AML-193 (cell line): ENCODE measurements around the gene ACAA1.
"Not testable (repeated sequence)": the region's sequence is repeated elsewhere in the genome, so short reads cannot be mapped to it uniquely, and the experiment has no call there.

Source experiments
- DNase-seq, 2 experiments: peaks; one replicate each; lab custom pipeline; 2025; lab: John Stamatoyannopoulos, UW

Gene ACAA1

GRCh38 chr3:38135621-38136277 lies 1.2 kb downstream of the ACAA1 start:
- peak; percentile 51 to 52 for DNase-seq

GRCh38 chr3:38134517-38135143 lies 2.3 kb downstream of the ACAA1 start:
- not testable (repeated sequence) for DNase-seq

DNA sequence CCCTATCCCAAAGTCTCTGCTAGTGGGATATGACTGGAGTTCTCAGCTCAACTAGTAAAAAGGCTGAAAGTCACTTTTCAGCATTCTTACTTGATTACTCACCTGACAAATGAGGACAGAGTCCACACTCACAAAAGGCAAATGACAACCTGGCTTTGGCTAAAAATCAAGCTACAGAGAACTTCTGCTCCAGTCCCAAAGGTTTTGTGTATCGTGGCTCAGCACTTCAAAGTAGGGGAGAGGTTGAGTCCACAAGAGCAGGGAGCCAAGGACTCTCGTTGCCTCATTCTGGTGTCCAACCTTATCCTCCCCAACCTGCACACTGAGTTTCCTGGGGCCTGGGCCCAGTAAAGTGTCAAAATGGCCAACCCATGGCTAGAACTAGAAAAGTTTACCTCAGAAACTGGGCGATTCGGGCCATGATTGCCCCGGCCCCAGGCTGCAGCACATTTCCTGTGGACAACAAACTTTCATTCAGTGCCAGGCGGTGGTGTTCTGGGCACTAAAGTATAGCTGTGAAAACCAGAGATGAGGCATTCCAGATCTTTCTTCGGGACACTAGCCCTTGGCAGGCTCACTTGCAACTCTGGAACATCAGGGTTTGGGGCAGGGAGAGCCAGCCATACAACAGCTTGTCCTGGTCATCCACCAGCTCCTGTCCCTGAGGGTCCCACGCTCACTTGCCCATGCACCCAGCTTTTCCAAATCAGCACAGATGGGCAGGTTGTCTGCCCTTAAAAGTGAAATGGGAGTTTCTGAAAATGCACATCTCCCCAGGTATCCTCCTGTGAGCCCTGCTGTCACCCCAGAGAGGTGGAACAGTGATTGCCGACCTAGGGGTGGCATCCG lies 3.1 kb downstream of the ACAA1 start:
- DNase-seq: no peak

- no peak for DNase-seq
Measured at GRCh38 chr3:38133209-38133556, 3.7 kb downstream of the ACAA1 start.

DNA sequence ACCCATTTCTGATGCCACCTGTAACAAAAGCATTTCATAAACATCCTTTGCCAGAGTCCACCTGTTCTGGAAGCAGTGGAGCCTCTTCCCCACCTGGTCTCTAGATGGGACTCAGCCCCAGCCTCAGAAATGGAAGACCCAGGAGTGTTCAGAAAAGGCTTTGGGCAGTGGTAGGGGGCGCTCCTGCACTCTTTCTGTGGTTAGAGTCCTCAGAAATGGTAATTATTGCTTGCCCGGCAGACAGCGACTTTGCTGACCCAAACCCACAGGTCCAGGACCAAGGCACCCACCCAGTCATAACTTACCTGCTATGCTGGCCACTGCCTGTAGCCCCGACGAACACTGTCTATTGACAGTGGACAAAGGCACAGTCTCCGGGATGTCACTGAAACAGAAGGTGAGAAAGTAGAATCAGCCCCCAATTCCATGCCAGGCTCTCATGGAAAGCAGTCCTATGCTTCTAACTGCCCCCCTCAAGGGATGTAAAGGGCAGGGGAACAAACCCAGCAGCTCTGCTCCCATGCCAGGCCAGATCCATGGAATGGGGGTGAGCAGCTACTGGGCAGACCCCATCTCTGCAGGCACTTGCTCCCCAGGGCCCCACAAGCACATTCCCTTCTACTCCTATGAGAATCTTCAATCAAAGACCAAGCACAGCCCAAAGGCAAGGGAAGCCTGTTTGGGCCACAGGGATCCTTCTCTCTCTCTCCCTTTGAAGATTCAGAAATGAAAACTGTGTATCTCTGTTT lies 5.1 kb downstream of the ACAA1 start:
- DNase-seq: peak; percentile 49 to 65

DNA sequence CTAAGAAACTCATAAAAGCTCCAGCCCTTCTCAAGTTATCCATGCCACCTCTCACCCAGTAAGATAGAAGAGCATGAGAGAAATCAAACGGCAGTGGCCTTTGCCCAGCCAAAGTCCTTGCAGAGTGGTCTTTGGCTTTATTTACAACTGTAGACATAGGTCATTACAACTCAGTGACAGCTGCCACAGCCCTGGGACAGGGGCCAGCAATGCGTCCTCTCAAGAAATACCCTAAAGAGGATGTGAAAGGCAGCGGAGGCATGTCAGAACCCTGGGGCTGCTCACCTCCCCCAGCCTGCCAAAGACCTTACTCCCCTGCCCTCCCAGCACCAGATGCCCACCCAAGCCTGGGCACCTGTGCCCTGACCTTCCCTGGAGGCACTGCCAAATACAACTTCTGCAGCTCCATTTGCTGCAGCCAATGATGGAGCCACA lies 6.3 kb downstream of the ACAA1 start:
- DNase-seq: no peak

DNA sequence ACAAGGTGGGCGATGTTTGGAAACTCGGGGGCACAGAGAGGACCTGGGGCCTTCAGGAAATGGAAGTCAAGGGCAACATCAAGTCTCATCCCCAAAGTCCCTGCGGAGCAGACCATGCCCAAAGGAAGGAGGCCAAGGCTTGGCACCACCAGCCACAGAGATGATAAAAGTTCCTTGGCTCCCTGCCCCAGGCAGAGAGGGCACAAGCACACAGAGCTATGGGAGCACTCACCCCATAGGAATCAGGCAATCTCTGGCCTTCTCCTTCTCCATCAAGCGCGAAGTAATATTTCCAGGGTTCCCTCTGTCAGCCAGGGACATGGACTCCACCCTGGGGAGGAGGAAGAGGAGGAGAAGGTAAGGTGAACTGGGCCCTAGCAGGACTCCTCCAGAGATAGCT lies 7.9 kb downstream of the ACAA1 start:
- no peak for DNase-seq

DNA sequence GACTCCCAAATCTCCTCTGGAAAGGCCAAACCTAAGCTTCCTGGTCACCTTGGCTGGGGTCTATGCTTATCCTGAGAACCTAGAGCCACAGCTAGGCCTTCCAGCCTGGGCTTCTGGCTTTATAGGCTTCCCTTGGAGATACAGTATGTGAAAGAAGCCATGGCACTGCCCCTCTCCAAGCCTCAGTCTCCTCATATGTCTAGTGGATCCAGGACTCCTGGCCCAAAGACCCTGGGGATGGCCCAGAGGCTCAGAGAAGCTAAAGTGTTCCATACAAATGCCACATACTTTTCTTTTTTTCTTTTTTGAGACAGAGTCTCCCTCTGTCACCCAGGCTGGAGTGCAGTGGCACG lies 8.6 kb downstream of the ACAA1 start:
- DNase-seq: no peak

DNA sequence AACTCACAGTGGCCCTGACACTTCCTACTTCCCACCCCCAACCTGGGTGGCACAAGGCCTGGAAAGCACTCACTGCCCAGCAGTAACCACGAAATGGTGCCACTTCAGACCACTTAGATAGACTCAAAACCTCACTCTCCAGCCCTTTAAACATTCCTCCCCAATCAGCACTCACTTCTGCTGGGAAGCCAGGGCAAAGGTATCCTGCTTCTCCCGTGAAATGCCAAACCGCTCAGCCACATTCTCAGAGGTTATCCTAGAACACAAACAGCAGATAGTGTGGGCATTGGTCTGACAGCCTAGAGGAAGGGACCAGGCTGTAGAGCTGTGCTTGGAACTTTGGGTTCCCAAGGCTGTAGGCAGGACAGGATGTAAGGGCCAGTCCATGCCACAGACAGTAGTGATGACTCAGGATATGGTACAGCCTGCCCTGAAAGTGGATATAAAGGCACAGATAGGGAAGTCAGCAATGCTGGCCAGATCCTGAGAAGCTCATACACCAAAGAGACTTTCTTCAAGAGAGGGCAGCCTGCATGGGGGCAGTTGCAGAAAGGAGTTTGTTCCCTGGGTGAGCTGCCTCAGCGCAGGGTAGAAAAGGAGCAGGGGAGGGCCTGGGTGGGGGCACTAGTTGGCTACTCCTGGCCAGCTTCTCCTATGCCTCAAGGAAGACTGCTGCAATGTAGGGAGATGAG lies 9.2 kb downstream of the ACAA1 start:
- no peak for DNase-seq

- DNase-seq: no peak
Measured at GRCh38 chr3:38126121-38126892, 10.6 kb downstream of the ACAA1 start.

DNA sequence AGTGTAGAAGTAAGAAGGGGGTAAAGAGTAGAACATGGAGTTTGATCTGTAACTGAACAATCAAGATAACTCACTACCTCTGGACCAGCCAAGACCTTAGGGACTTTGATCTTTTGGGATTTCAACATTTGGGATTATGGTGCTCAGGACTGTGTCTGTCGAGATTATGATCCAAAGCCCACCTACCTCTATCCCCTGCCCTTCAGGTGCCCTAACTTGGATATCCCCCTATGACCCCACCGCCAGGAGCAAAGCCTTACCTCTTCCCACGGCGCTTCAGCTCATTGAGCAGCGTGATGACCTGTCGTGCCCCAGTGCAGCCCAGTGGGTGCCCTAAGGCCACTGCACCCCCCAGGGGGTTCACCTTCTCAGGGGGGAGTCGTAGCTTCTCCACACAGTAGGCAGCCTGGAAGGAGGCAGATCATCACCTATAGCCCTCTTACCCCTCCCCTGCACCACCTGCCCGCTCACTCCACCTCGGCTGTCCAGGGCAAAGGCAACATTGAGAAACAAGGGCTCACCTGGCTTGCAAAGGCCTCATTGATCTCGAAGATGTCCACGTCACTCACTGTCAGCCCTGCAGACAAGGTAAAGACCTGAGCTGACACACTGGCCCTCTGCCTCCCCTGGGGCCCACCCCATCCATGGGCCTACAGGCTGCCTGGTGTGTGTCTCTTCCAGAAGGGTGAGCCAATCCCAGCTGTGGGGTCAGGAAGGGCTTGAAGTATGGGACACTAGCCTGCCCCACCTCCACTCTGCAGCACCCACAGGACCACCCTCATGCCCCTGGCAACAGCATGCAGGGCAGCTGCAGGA lies 11.4 kb downstream of the ACAA1 start:
- DNase-seq: no peak

- no peak for DNase-seq
Measured at GRCh38 chr3:38124324-38125122, 12.4 kb downstream of the ACAA1 start.

- DNase-seq: no peak
Measured at GRCh38 chr3:38122712-38123290, 14.1 kb downstream of the ACAA1 start.

DNA sequence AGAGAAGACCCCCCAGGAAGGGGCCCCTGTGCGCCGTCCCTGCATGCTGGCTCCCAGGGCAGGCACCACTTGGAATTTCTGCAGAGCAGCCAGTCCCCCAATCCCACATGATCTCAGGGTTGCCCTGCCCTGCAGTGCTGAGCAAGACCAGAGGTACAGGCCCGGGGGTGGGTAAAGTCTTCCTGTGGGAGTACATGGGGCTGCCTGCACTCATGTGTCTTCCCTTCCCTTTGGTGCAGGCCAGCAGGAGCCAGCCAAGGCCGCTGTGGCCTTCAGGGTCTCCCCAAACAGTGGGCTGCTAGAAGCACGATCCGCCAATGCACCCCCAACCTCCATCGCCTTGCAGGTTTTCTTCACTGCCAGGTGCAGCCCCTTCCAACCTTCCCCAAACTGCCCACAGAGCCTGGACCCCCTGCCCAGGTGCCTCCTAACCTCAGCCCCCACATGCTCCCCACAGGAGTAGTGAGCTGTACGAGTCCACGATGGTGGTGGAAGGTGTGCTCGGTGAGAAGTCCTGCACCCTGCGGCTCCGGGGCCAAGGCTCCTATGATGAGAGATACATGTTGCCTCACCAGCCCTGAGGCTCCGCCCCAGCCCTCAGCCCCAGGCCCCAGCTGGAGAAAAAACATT lies 15.0 kb downstream of the ACAA1 start:
- DNase-seq: no peak

GRCh38 chr3:38121451-38121831 lies 15.5 kb downstream of the ACAA1 start:
- no peak for DNase-seq

GRCh38 chr3:38120693-38121450 lies 16.1 kb downstream of the ACAA1 start:
- DNase-seq: no peak

DNA sequence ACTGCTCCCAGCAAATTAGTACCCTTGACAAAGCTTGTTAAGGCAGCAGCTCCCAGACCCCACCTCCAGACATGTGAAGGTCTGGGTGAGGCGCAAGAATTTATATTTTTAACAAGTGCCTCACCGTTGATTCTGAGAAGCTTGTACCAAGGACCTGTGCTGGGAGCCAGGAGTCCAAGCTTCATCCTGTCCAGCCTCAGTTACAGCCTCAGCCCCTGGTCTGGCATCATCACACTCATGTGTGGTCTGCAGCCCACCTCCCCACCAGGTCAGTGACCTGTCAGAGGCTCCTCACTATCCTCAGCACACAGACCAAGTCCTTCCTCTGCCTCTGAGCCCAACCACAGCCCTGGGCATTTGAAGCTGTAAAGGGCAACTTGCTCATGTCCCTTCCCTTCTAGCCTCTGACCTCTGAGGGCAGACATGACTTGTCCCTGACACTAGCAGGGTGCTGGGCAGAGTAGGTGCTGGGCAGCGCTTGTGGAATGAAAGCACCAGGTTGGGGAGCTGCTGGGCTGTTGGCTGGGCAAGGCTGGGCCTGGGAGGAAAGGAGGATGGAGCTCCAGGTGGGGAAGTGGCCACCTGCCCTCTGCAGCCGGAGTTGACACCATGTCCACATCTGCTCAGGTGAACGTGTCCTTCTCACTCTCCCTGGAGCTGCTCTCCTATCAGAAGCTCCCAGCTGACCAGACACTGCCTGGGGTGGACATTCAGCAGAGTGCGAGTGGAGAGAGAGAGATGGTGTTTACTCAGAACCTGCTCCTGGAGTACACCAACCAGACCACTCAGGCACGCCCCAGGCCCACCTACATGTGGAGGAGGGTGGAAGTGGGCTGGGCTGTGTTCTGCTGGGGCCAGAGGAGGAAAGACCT lies 16.9 kb downstream of the ACAA1 start:
- DNase-seq: no peak
